HG02870 (cell line): ENCODE results near the gene AIFM3.

ENCODE experiments used
- ATAC-seq: cut with Tn5 transposase; IDR thresholded peaks from one replicate; pipeline ENCODE4 v1.9.1; 2021; ENCODE audit warnings: mild to moderate bottlenecking, moderate library complexity; ENCODE audit not compliant: unreplicated experiment

AIFM3 gene

DNA sequence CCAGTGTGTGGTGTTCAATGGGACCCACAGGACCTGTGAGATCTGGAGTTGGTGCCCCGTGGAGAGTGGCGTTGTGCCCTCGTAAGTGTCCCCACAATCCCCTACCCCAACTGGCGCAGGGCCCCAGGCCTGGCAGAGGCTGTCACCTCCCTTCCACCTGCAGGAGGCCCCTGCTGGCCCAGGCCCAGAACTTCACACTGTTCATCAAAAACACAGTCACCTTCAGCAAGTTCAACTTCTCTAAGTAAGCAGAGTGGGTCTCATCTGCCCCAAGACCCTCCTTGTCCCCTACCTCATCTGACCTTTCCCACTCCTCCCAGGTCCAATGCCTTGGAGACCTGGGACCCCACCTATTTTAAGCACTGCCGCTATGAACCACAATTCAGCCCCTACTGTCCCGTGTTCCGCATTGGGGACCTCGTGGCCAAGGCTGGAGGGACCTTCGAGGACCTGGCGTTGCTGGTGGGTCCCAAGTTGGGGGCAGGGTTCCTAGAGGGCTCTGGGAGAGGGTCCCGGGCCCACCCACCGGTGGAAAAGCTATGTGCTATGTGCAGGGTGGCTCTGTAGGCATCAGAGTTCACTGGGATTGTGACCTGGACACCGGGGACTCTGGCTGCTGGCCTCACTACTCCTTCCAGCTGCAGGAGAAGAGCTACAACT is 56.0 kb downstream of the AIFM3 start:
- ATAC-seq, result no peak

DNA sequence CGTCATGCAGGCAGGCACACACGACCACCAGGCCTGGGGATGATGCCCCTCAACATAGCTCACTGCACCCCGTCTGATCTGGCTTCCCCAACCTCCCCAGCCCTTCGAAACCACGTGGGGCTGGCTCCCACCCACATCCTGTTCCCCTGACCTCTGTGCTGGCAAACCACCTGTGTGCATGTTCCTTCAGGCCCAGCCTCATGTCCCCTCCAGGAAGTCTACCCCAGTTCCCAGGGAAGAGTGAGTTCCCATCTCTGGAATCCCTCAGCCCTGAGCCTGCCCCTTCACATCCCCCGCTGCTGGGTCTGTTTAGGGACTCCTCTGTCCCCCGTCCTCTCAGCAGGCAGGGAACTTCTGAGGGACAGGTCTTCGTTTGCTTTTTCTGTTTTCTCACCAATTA is 58.2 kb downstream of the AIFM3 start:
- no peak for ATAC-seq

DNA sequence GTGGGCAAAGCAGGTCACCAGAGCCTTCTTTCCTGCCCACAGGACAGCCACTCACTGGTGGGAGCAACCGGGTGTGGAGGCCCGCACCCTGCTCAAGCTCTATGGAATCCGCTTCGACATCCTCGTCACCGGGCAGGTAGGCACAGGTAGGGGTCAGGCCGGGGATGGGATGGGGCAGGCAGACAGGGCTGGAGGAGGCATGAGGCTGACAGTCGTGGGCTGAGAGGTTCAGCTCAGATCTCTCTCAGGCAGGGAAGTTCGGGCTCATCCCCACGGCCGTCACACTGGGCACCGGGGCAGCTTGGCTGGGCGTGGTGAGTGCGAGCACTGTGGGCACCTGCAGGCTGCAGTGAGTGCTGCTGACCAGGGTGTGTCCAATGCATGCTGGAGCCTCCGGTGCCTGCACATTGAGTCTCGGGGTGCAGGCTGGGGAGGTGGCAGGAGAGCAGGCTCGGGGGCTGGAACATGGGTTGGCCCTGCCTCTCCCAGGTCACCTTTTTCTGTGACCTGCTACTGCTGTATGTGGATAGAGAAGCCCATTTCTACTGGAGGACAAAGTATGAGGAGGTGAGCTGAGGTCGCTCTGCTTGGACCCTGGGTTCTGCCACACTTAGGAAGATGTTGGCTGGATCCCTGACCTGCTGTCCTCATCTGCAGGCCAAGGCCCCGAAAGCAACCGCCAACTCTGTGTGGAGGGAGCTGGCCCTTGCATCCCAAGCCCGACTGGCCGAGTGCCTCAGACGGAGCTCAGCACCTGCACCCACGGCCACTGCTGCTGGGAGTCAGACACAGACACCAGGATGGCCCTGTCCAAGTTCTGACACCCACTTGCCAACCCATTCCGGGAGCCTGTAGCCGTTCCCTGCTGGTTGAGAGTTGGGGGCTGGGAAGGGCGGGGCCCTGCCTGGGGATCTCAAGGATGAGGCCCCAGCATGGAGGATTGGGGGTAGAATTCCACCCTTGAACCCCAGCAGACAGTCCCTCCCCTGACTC is 59.0 kb downstream of the AIFM3 start:
- ATAC-seq, result no peak

DNA sequence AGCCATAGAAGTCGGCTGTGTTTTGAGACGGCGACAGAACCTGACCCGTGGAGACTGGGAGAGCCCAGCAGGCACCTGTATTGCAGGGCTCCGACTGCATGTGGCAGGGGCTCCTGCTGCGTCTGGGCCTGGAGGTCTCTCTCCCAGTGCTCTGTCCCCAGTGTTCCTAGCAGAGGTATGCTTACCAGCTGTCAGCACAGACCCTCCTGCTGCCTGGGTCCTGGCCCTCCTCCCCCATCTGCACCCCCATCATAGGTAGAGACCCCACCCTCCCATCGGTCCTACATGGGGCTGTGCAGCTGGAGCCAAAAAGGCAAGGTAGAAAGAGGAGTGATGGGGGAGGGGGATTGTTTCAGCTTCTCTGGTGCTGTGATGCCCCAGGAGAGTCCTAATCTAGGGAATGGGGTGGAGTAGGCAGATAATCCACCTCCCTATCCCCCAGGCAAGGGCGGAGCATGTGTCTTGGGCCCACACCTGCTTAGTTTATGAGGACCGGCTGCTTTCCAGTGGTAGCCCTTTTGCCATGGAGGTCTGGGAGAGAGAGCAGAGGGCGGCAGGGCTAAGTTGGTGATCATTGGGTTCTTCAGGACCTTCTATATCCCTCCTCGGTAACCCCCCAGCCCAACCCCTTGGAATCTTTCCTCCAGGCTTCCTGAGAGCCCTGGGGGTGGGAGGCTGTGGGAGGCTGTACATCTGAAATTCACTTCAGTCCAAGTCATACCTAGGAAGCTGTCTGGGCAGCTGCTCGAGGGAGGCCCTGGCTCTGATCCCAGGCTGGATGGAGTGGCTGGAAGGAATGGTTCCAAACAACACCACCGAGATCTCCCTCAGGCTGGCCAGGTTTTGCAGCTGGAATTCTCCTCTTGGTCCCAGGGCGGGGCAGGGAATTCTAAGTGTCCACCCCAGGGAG is 60.0 kb downstream of the AIFM3 start:
- ATAC-seq, result no peak

DNA sequence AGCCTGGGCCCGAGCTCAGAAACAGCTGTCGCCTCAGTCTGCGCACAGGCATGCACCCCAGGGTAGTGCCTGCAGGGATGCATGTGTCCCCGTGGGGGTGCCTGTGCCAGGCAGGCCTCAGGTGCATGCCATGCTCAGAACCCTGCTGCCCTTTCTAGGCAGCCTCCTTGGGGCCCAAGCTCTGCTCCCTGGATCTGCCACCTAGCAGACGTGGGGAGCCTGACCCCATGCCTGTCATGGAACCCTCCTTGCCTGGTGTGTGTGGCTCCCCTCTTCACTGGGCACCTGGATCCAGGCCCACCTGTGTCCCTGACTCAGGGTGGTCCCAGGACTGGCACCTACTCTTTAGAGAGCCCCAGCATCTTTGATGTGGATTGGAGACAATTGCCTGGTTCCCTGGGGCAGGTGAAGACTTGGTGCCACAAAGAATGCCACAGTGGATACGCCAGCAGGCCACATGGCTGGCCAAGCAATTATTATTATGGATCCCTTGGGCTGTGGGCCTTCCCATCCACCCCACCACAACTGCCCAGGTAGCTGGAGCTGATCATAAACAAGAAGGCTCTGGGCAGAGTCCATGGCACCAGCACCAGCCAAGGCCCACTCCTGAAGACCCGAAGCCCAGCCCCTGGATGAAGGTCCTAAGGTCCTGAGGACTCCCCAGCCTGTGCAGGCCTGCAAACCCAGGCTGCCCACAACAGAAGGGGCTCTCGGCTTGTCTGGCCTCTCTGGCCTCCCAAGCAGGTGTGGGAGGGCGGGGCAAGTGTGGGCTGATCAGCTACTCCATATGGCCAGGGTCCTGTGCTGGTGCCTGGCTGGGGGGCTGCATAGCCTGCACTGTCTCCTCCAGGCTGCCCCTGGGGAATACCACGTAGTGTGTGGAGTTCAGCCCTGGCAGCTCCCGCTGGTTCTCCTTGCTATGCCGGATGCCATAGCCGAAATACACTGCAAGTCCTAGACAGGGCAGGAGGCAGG is 61.5 kb downstream of the AIFM3 start:
- ATAC-seq, result no peak

DNA sequence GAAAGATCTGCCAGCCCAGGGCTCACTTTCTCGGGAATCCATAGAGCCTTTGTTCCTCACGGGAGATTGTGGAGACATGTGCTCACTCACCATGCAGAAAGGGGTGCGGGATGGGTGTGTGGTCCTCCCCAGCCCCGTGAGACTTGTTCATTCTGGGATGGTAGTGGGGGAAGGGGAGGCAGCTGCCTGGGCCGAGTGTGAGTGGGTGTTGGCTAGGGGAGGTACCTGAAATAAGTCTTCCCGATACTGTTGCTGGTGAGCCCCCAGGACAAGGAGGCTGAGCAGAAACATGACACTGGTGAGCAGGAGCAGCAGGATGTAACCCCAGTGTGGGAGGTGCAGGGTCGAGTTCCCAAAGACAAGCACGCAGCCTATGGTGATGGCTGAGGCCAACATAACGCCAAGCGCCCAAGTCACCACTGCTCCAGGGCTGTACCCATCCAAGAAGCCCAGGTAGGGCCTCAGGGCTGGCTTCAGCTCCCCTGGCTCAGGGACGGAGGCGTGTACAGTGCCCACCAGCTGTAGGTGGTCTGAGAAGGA is 62.5 kb downstream of the AIFM3 start:
- ATAC-seq, result no peak

DNA sequence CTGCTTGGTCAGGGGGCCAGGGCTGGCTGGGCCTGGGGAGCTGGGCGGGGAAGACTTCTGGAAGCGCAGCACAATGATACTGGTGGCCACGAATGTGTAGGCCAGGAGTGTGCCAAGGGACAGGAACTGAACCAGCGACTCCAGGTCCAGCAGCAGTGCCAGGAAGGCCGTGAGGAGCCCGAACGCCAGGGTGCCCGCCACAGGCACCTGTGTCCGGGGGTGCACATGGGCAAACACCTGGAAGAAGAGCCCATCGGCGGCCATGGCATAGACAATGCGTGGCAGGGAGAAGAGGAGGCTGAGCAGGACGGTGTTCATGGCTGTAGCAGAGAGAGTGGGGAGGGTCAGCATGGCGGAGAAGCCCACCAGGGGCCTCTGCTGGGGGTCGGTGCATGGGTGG is 63.0 kb downstream of the AIFM3 start:
- ATAC-seq, result no peak
